Measurements from ENCODE around the gene SHC3. TPM values are rescaled to one million over a fixed set of nuclear protein-coding genes. Genes with fewer than 3 reads are reported as not detected.

The SHC3 gene
- total RNA-seq, 2 experiments from 2014 or later: not detected

DNA sequence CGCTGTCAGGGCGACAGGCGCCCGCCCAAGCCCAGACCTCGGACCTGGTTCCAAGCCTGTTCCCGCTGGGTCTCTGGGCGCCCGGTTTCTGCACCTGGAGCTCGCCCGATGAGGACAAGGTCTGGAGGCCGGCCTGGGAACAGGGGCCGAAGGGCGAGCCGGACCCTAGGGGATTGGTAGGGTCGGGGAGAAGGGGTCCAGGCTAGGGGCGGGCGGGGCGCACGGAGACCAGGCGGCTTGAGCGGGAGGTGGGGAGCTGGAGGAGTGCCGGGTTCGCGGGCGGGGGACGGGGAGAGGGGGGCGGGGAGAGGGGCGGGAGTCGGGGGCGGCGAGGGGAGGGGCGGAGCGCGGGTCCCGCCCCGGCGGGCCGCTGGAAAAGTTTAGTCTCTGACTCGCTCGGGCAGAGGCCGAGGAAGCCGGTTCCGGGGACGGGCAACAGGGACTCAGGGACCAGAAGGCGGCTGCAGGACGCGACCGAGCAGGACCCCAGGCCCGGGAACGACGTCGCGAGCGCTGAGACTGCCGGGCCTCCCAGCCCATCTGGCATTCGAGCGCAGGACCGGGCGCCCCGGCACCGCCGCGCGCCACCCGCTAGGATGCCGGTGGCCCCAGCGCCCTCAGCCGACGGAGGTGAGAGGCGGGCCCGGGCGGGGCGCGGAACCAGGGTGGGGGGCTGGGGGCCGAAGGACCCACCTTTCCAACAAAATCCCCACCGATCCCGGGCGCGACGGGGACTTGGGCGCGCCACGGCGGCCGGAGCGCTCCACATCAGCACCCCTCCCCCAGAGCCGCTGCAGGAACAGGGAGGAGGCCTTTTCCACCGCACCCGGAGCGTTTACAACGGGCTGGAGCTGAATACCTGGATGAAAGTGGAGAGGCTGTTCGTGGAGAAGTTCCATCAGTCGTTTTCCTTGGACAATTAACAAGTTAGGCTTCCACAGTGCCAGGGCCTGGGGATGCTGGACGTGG lies 187.3 kb downstream of the SHC3 start, which contains the start of gene S1PR3:
S1PR3 (plus strand) TSS at position 403 of the 969 bp plus-strand sequence. CDS start 9,733 bp downstream, outside the sequence.
- intact Hi-C loops (cut with micrococcal nuclease): loop anchor here (10.0 kb wide), 1 partner anchor 157 kb away; no protein-coding TSS in a partner anchor
- Mint-ChIP-seq H3K27me3 (peaks cover 26% of the 10 kb centered on the region), H3K27ac (no peak within 1 kb of the TSS), H3K36me3 (ENCODE audit: low read depth) (no peaks in the 10 kb centered on the region), H3K4me1 (ENCODE audit: low read depth) (peaks cover 26% of the 10 kb centered on the region), H3K4me3 (peak within 1 kb of the TSS; percentile 61), H3K9me3 (no peaks in the 10 kb centered on the region)
- ATAC-seq (peak; percentile 38), DNase-seq (peak; percentile 42)
- ChIA-PET POLR2A (no interaction called here), CTCF (interaction anchor here (1.0 to 1.4 kb wide), 2 partner anchors 10 to 38 kb away, joined by 3 read pairs; no protein-coding TSS in a partner anchor)
- TF ChIP-seq CTCF (IDR thresholded peaks at IDR 0.05): no peak

- TF ChIP-seq CTCF (IDR thresholded peaks at IDR 0.05): no peak
- intact Hi-C loops (cut with micrococcal nuclease): loop anchor here (10.0 kb wide), 1 partner anchor 156 kb away; no protein-coding TSS in a partner anchor
- no peak for DNase-seq
- no peak overlapping the region for H3K27ac Mint-ChIP-seq
- H3K27me3 Mint-ChIP-seq: peaks cover 29% of the 10 kb centered on the region
- H3K4me1 Mint-ChIP-seq (ENCODE audit: low read depth): peaks cover 26% of the 10 kb centered on the region
- no peaks in the 10 kb centered on the region for H3K9me3 Mint-ChIP-seq
- ChIA-PET POLR2A (no interaction called here), CTCF (no interaction called here)
- no peak for ATAC-seq
- H3K4me3 Mint-ChIP-seq: no peak overlapping the region
- H3K36me3 Mint-ChIP-seq (ENCODE audit: low read depth): no peaks in the 10 kb centered on the region
These were observed 187.9 kb downstream of the SHC3 start for GRCh38 chr9:88990729-88991065.

DNA sequence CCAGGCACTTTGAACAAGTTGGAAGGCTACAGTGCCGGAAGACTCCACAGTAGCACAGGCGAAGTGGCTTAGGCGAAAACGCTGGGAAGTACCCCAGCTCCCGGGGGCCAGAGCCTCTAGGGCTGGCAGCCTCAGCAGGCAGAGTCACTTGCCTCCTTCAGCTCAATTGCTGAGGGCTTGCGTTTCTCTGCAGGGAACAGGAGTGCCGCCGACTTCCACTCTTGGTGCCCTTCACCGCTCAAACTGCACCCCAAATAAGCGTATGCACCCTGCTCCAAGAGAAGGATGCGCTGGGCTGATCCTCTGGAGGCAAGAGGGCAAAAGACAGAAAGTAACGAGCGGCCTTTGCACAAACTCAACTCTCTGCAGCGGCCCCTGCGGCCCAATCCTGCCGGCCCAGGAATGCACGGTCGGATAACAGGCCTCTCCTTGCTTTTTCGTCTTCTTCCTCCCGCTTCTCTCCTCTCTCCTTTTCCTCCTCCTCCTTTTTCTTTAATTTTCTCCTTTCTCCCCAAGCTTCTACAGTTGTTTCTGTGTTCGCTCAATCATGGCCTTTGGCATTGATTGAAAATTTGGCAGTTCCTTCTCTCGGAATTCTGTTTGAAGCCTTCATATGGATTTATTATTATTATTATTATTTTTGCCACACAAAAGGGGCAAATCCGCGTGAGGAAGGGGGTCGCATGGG lies 188.4 kb downstream of the SHC3 start:
- Mint-ChIP-seq H3K36me3 (ENCODE audit: low read depth) (no peaks in the 10 kb centered on the region), H3K27ac (no peak overlapping the region), H3K9me3 (no peaks in the 10 kb centered on the region), H3K4me1 (ENCODE audit: low read depth) (peaks cover 26% of the 10 kb centered on the region), H3K27me3 (peaks cover 29% of the 10 kb centered on the region), H3K4me3 (no peak overlapping the region)
- DNase-seq (no peak), ATAC-seq (no peak)
- TF ChIP-seq CTCF (IDR thresholded peaks at IDR 0.05): no peak
- ChIA-PET CTCF (no interaction called here), POLR2A (no interaction called here)
- intact Hi-C loops (cut with micrococcal nuclease): loop anchor here (10.0 kb wide), 1 partner anchor 155 kb away; no protein-coding TSS in a partner anchor

DNA sequence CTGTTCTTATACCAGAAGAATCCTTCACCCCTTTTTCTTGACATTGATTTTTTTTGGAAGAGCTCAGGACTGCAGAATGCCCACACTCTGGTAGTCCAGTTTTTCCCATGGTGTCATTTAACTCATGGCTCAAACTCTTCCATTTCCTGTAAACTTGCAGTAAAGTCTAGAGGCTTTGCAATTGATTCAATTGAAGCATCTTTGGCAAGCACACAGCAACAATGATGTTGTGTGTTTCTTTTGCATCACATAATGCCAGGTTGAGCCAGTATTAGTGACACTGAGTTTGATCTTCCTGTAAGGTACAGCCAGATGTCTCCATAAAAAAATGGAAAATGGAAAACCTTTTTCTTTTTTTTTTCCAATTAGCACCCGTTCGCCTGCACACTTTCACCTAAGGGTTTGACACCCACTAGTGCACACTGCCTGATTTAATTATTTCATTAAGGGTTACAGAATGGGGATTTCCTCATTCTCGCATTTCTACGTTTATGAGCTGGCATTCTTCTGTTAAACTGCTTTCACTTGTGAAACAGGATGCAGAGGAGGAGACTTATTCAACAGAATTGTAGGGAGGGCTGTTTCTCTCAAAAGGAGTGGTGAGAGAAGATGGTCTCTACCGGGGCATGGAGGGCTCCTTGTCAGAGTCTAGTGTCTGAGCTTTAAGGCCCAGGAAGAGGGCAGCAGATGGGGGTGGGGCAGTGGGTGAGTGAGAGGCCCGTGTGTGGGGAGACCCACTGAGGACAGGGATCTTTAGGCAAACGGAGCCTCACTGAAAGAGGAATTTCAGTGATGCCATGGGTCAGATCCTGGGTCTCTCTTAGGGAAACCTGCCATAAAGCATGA lies 189.6 kb downstream of the SHC3 start:
- Mint-ChIP-seq H3K27ac (peak overlapping the region; percentile 82), H3K36me3 (ENCODE audit: low read depth) (no peaks in the 10 kb centered on the region), H3K4me1 (ENCODE audit: low read depth) (peaks cover 26% of the 10 kb centered on the region), H3K9me3 (no peaks in the 10 kb centered on the region), H3K27me3 (peaks cover 34% of the 10 kb centered on the region), H3K4me3 (peak overlapping the region; percentile 39)
- peak; percentile 42 for DNase-seq
- POLR2A ChIA-PET: interaction anchor here (0.8 kb wide), 1 partner anchor 142 kb away, joined by 5 read pairs; no protein-coding TSS in a partner anchor
- peak; percentile 91 for ATAC-seq
- CTCF ChIA-PET: no interaction called here
- no peak for TF ChIP-seq CTCF (IDR thresholded peaks at IDR 0.05)
- intact Hi-C loops (cut with micrococcal nuclease): no loop called here

All from activated CD8-positive, alpha-beta T cell treated with anti-CD3 and anti-CD28 coated beads for 36 hours (primary cell).